Rectal smooth muscle tissue (tissue), 1 donor: Measurements from ENCODE around the gene TXNRD2.
"Not testable (repeated sequence)": the region's sequence is repeated elsewhere in the genome, so short reads cannot be mapped to it uniquely, and the experiment has no call there.

Experiments used
- H3K27ac ChIP-seq: one replicate; pipeline ENCODE4 v1.7.0; 2013; ENCODE audit warnings: low read depth, low read length, inconsistent platforms
- H3K27me3 ChIP-seq: one replicate; pipeline ENCODE4 v1.7.0; 2013; ENCODE audit warnings: low read length; ENCODE audit not compliant: control insufficient read depth, insufficient read depth
- H3K36me3 ChIP-seq: one replicate; pipeline ENCODE4 v1.7.0; 2013; ENCODE audit warnings: low read length; ENCODE audit not compliant: control insufficient read depth, insufficient read depth
- H3K4me1 ChIP-seq: one replicate; pipeline ENCODE4 v1.7.0; 2013; ENCODE audit warnings: low read length; ENCODE audit not compliant: control insufficient read depth, insufficient read depth
- H3K4me3 ChIP-seq: one replicate; pipeline ENCODE4 v1.7.0; 2013; ENCODE audit warnings: low read length
- H3K9ac ChIP-seq: one replicate; pipeline ENCODE4 v1.7.0; 2013; ENCODE audit warnings: low read length

Gene TXNRD2

GRCh38 chr22:19929586-19930550 lies 11.8 kb downstream of the TXNRD2 start:
- H3K27ac ChIP-seq = no peak overlapping the region
- H3K4me1 ChIP-seq = no peaks in the 10 kb centered on the region
- no peak overlapping the region for H3K9ac ChIP-seq
- H3K36me3 ChIP-seq = no peaks in the 10 kb centered on the region
- H3K27me3 ChIP-seq = no peaks in the 10 kb centered on the region
- no peak overlapping the region for H3K4me3 ChIP-seq

GRCh38 chr22:19928207-19928606 lies 13.4 kb downstream of the TXNRD2 start:
- H3K4me1 ChIP-seq = no peaks in the 10 kb centered on the region
- no peaks in the 10 kb centered on the region for H3K36me3 ChIP-seq
- H3K27ac ChIP-seq = no peak overlapping the region
- H3K4me3 ChIP-seq = no peak overlapping the region
- H3K27me3 ChIP-seq = no peaks in the 10 kb centered on the region
- no peak overlapping the region for H3K9ac ChIP-seq

DNA sequence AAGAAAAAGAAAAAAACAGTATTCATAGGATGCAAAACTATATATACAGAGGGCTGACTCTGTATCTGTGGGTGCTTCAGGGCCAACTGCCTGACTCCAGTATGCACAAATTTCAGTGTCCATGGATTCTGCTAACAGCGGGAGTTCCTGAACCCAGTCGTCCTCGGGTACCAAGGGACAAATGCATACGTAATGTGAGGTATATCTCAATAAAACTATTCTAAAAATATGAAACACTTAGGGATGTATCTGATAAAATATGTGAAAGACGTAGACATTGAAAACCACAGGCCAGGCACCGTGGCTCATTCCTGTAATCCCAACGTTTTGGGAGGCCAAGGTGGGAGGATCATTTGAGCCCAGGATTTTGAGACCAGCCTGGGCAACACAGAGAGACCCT lies 13.9 kb downstream of the TXNRD2 start:
- Histone ChIP-seq H3K27me3 (no peaks in the 10 kb centered on the region), H3K9ac (no peak overlapping the region), H3K36me3 (no peaks in the 10 kb centered on the region), H3K4me1 (no peaks in the 10 kb centered on the region), H3K4me3 (no peak overlapping the region), H3K27ac (no peak overlapping the region)

GRCh38 chr22:19926028-19926427 lies 15.6 kb downstream of the TXNRD2 start:
- H3K9ac ChIP-seq, H3K4me1 ChIP-seq, H3K27me3 ChIP-seq, H3K4me3 ChIP-seq, H3K27ac ChIP-seq, H3K36me3 ChIP-seq: not testable (repeated sequence)

DNA sequence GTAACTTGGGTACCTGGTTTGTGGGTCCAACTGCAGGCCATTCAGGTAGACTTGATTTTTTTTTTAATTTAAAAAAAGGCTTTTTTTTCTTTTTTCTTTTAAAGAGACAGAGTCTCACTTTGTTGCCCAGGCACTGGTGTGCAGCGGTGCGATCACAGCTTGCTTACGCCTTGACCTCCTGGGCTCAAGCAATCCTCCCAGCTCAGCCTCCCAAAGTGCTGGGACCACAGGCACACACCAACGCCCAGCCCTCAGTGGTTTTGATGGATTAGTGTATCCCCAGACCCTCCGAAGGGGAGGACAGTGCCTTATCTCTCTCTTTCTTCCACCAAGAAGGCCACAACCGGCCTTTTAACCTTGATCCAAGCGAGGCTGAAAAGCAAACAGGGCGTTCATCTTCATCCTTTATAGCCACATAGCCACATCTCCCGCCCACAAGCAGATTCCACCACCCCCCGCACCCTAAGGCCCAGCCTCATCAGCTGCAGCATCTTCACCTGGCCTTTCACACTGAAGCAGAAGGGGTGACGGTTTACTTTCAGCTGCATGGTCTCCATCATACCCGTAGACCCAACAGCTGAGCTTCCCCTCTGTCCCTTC lies 17.6 kb downstream of the TXNRD2 start:
- Histone ChIP-seq H3K4me1 (no peaks in the 10 kb centered on the region), H3K4me3 (no peak overlapping the region), H3K27me3 (no peaks in the 10 kb centered on the region), H3K9ac (no peak overlapping the region), H3K36me3 (no peaks in the 10 kb centered on the region), H3K27ac (no peak overlapping the region)

- Histone ChIP-seq H3K27me3 (no peaks in the 10 kb centered on the region), H3K4me3 (no peak overlapping the region), H3K27ac (no peak overlapping the region), H3K9ac (no peak overlapping the region), H3K36me3 (peaks cover 8% of the 10 kb centered on the region), H3K4me1 (no peaks in the 10 kb centered on the region)
Observed at GRCh38 chr22:19921544-19922081, 20.0 kb downstream of the TXNRD2 start.

DNA sequence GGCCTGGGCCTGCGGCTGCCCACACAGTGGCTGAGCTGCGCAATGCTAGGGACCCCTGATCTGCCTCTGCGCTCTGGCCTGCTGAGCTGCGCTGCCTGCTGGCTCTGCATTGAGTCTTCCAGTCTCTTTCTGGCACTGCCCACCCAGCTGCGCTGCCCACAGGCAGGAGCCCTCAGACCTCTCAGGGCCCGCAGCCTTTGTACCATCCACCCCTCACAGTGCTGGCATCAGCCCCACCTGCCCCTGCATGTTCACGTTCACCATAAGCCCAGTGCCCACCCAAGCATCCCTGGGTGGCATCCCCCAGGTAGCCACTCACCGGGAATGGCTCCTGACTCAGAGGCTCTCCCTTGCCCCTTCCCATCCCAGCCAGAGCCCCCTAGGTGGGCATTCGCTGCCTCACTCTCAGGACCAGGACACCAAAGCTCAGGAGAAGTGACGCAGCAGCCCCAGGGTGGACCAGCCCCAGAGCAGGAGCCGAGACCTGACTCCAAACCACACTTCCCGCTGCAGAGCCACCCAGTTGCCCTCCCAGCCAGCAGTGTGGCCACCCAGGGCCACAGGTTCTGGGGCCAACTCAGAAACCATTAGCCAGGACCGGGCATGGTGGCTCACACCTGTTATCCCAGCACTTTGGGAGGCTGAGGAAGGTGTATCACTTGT lies 21.8 kb downstream of the TXNRD2 start:
- no peak overlapping the region for H3K4me3 ChIP-seq
- no peaks in the 10 kb centered on the region for H3K27me3 ChIP-seq
- H3K9ac ChIP-seq = no peak overlapping the region
- no peak overlapping the region for H3K27ac ChIP-seq
- peaks cover 19% of the 10 kb centered on the region for H3K36me3 ChIP-seq
- no peaks in the 10 kb centered on the region for H3K4me1 ChIP-seq

GRCh38 chr22:19918332-19919106 lies 23.1 kb downstream of the TXNRD2 start:
- no peaks in the 10 kb centered on the region for H3K27me3 ChIP-seq
- H3K4me3 ChIP-seq = no peak overlapping the region
- peaks cover 25% of the 10 kb centered on the region for H3K36me3 ChIP-seq
- H3K9ac ChIP-seq = no peak overlapping the region
- H3K4me1 ChIP-seq = no peaks in the 10 kb centered on the region
- no peak overlapping the region for H3K27ac ChIP-seq

DNA sequence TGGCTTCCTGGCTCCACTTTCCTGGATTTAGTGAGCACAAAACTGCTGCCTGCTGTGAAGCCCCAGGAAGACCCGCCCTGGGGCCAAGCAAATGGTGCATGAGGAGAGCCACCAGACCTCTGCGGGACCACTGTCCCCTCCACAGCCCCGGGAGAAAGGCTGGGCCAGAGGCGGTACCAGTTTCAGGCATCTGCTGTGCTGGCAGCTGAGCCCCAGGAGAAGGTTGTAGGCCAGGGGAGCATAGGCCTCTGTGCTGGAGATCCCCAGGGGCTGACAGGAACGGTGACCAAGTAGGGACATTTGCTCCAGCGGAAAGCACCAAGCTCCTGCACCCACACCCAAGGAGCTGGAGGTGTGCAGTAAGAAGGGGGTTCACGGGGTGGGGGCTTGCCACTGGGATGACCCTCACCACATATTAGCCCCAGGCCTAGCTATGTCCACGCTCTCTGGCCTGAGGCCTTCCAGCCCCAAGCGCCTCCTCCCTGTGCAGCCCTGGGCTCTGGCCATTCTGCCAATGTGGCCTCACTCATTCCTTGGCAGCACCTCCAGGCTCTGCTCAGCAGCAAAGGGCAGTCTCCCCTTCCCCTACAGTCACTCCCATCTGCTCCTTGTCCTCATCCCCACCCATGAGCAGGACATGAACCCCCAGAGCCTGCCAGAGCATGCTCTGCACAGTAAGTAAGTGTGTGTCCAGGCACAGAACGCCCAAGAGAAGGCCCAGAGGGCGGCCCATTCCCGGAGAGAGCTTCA lies 24.1 kb downstream of the TXNRD2 start:
- Histone ChIP-seq H3K9ac (no peak overlapping the region), H3K27me3 (no peaks in the 10 kb centered on the region), H3K36me3 (peaks cover 25% of the 10 kb centered on the region), H3K4me1 (no peaks in the 10 kb centered on the region), H3K4me3 (no peak overlapping the region), H3K27ac (no peak overlapping the region)

DNA sequence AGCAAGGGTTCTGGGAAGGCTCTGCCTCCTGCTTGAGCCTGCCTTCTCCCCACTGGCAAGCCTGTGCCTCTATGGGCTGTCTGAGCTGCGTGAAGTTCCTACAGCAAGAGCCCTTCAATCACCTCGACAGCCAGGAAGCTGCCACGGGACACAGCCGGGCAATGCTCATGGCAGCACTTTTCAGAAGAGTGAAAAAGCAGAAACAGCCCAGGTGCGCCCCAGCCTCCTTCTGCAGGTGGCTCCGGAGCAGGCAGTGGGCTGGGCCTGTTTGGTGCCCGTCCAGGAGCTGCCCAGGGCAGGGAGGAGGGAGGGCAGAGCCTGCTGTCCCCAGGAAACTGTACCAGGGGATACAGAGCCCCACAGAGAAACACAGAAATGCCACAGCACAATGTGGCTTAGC lies 24.7 kb downstream of the TXNRD2 start:
- Histone ChIP-seq H3K9ac (no peak overlapping the region), H3K4me1 (no peaks in the 10 kb centered on the region), H3K4me3 (no peak overlapping the region), H3K36me3 (peaks cover 25% of the 10 kb centered on the region), H3K27me3 (no peaks in the 10 kb centered on the region), H3K27ac (no peak overlapping the region)

- Histone ChIP-seq H3K36me3 (peaks cover 25% of the 10 kb centered on the region), H3K9ac (no peak overlapping the region), H3K4me1 (no peaks in the 10 kb centered on the region), H3K27ac (no peak overlapping the region), H3K27me3 (no peaks in the 10 kb centered on the region), H3K4me3 (no peak overlapping the region)
Observed at GRCh38 chr22:19916006-19916405, 25.6 kb downstream of the TXNRD2 start.
